ENCODE measurements around the gene TNS3.

The TNS3 gene

DNA sequence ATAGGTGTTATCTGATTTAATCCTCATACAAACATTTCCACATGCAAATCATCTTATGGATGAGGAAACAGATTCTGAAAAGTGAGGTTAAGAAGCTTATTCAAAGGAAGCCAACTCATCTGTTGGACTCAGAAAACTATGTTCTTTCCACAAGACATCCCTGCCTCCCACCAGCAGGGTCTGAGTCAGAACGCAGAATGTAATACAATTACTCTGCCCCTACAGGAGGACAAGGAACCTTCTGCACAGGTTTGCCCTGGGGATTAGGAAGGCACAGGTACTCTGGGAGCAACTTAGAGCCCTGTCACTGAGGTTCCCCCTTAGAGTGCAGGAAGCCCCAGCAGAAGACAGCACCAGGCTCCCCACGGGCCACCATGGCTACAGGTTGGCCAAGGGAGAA is 255.7 kb downstream of the TNS3 start:
- H3K36me3 ChIP-seq (ENCODE audit: control insufficient read depth, insufficient read depth, low read length): peaks cover 11% of the 10 kb centered on the region
- no peak overlapping the region for H3K9ac ChIP-seq (ENCODE audit: low read length)
- H3K27me3 ChIP-seq (ENCODE audit: control insufficient read depth, insufficient read depth, low read length): no peaks in the 10 kb centered on the region
- H3K9me3 ChIP-seq (ENCODE audit: control insufficient read depth, low read length): no peaks in the 10 kb centered on the region
- H3K4me1 ChIP-seq (ENCODE audit: control insufficient read depth, insufficient read depth, low read length): peaks cover 54% of the 10 kb centered on the region
- no peak overlapping the region for H3K4me3 ChIP-seq (ENCODE audit: low read length)

DNA sequence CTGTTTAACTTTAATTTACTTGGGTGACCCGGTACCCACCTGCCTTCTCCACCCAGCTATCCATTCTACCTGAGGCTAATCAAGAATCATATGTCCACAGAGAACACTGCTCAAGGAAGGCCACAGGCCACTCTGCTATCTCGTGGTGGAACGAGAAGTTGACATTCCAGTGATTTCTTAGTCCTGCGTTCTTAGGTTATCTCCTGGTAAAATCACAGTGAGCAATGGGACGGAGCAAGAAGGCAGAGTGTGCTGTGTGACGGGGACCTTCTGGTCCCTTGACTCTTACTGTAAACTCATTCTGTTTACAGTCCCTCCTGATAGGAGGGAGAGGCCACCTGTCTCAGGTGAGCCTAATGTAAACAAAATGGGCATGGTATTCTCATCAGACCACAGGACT is 256.6 kb downstream of the TNS3 start:
- Histone ChIP-seq H3K9ac (ENCODE audit: low read length) (no peak overlapping the region), H3K27me3 (ENCODE audit: control insufficient read depth, insufficient read depth, low read length) (no peaks in the 10 kb centered on the region), H3K9me3 (ENCODE audit: control insufficient read depth, low read length) (no peaks in the 10 kb centered on the region)

DNA sequence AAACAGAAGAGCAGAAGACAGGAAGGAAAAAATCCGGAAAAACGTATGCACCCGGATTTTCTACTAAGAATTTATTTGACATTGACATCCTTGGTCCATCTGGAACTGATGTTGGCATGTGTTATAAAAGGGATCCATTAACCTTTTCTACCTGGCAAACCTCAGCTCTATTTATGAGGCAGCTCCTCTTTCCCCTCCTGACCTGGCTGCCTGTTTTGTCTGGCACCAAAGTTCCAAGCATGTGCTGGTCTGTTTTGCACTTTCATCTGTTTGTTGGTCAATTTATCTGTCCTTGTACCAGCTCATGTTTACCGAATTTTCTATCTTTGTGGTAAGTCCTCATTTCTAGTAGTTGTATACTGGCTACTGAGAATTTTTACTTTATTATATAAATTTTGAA is 258.0 kb downstream of the TNS3 start:
- Histone ChIP-seq H3K4me1 (ENCODE audit: control insufficient read depth, insufficient read depth, low read length) (peaks cover 42% of the 10 kb centered on the region), H3K9me3 (ENCODE audit: control insufficient read depth, low read length) (no peaks in the 10 kb centered on the region), H3K27me3 (ENCODE audit: control insufficient read depth, insufficient read depth, low read length) (no peaks in the 10 kb centered on the region), H3K9ac (ENCODE audit: low read length) (no peak overlapping the region), H3K4me3 (ENCODE audit: low read length) (no peak overlapping the region), H3K36me3 (ENCODE audit: control insufficient read depth, insufficient read depth, low read length) (peaks cover 12% of the 10 kb centered on the region)

More for the DNA sequence above, 256.6 kb downstream of the TNS3 start:
- Histone ChIP-seq H3K4me1 (ENCODE audit: control insufficient read depth, insufficient read depth, low read length) (peaks cover 54% of the 10 kb centered on the region), H3K4me3 (ENCODE audit: low read length) (no peak overlapping the region), H3K36me3 (ENCODE audit: control insufficient read depth, insufficient read depth, low read length) (peaks cover 20% of the 10 kb centered on the region)

DNA sequence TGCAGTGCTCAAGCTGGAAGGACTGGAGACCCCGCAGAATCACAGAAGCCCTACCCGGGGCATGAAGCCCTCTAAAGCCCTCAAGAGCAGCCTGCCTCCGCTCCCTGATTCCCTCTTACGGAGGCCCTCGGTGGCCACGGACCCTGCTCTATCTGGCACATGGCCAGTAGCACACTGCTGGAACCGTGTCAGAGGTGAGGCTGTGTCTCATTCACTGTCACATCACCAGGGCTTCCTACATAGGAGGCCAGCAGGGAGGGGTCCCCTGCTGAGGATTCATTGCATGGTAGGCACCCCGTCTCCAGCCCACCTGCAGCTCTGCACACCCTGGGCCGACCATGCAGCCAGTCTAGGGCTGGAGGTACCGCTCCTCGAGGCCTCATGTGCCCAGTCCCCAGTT is 259.2 kb downstream of the TNS3 start:
- Histone ChIP-seq H3K27me3 (ENCODE audit: control insufficient read depth, insufficient read depth, low read length) (no peaks in the 10 kb centered on the region), H3K36me3 (ENCODE audit: control insufficient read depth, insufficient read depth, low read length) (peaks cover 12% of the 10 kb centered on the region), H3K9me3 (ENCODE audit: control insufficient read depth, low read length) (no peaks in the 10 kb centered on the region), H3K4me3 (ENCODE audit: low read length) (no peak overlapping the region), H3K9ac (ENCODE audit: low read length) (no peak overlapping the region), H3K4me1 (ENCODE audit: control insufficient read depth, insufficient read depth, low read length) (peaks cover 31% of the 10 kb centered on the region)

DNA sequence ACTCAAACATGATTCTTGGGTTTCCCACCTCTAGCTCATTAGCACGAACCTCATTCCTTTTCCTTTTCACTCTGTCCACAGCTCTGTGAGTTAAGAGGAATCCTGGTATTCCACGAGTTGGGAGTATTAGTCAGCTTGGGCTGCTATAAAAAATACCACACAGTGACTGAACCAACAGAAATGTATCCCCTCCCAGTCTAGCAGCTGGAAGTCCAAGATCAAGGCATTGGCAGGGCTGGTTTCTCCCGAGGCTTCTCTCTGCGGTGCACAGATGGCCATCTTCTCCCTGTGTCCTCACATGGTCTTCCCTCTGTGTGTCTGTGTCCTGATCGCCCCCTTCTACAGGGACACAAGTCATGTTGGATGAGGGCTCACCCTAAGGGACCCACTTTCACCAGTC is 261.6 kb downstream of the TNS3 start:
- no peak overlapping the region for H3K9ac ChIP-seq (ENCODE audit: low read length)
- H3K4me1 ChIP-seq (ENCODE audit: control insufficient read depth, insufficient read depth, low read length): peaks cover 6% of the 10 kb centered on the region
- H3K9me3 ChIP-seq (ENCODE audit: control insufficient read depth, low read length): no peaks in the 10 kb centered on the region
- H3K36me3 ChIP-seq (ENCODE audit: control insufficient read depth, insufficient read depth, low read length): peaks cover 12% of the 10 kb centered on the region
- no peak overlapping the region for H3K4me3 ChIP-seq (ENCODE audit: low read length)
- H3K27me3 ChIP-seq (ENCODE audit: control insufficient read depth, insufficient read depth, low read length): no peaks in the 10 kb centered on the region

DNA sequence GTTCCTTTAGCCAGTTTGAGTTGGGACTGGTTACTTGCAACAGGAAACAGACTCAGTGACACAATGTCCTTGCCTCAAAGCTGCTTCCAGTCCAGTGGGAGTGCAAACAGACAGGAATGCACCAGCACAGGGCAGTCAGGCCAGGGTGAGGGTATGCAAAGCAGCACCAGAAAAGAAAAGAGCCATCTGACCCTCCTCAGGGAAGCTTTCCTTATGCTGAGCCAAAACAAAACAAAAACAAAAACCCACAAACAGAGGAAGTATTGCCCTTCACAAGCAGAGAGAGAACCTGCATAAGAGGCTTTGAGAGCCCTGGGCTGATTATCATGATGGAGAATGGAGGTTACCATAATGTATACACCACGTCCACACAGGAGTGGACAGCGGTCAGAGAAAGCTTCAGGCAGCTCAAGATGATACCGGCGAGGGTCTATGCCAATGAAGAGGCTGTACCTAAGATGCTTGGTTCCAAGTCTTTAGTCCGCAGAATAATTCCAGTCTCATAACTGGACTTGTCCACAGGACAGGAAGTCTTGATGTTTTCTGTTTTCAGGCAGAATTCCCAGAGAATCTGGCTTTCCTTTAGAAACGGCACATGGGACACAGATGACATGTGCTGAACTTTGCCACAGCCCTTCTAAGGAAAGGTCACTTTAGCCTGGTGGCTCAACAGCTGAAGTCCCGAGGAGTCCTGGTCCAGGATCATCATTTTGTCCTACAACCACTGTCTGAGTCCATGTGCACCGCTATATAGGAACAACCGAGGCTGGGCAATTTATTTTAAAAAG is 263.3 kb downstream of the TNS3 start:
- no peak overlapping the region for H3K4me3 ChIP-seq (ENCODE audit: low read length)
- no peaks in the 10 kb centered on the region for H3K9me3 ChIP-seq (ENCODE audit: control insufficient read depth, low read length)
- H3K27me3 ChIP-seq (ENCODE audit: control insufficient read depth, insufficient read depth, low read length): no peaks in the 10 kb centered on the region
- no peak overlapping the region for H3K9ac ChIP-seq (ENCODE audit: low read length)
- H3K36me3 ChIP-seq (ENCODE audit: control insufficient read depth, insufficient read depth, low read length): peaks cover 12% of the 10 kb centered on the region
- peaks cover 10% of the 10 kb centered on the region for H3K4me1 ChIP-seq (ENCODE audit: control insufficient read depth, insufficient read depth, low read length)

DNA sequence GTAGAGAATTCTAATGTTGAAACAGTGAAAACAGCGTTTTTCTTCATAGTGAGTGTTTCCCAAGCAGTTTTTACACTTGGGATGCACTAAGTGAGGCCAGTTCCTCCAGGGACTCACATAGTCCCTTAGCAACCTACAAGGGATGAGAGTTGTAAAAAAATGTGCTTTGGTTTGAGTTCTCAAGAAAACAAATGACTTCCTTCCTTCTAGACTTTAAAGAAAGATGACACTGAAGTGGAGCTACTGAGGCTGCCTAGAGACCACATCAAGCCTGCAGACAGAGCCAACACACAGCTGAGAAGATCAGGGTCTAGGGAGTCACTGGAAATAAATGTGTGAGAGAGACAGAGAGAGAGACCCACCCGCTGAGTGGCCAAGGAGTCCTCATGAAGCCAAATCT is 264.4 kb downstream of the TNS3 start:
- Histone ChIP-seq H3K9ac (ENCODE audit: low read length) (no peak overlapping the region), H3K4me3 (ENCODE audit: low read length) (no peak overlapping the region), H3K36me3 (ENCODE audit: control insufficient read depth, insufficient read depth, low read length) (peaks cover 12% of the 10 kb centered on the region), H3K4me1 (ENCODE audit: control insufficient read depth, insufficient read depth, low read length) (peaks cover 10% of the 10 kb centered on the region), H3K9me3 (ENCODE audit: control insufficient read depth, low read length) (no peaks in the 10 kb centered on the region), H3K27me3 (ENCODE audit: control insufficient read depth, insufficient read depth, low read length) (no peaks in the 10 kb centered on the region)

DNA sequence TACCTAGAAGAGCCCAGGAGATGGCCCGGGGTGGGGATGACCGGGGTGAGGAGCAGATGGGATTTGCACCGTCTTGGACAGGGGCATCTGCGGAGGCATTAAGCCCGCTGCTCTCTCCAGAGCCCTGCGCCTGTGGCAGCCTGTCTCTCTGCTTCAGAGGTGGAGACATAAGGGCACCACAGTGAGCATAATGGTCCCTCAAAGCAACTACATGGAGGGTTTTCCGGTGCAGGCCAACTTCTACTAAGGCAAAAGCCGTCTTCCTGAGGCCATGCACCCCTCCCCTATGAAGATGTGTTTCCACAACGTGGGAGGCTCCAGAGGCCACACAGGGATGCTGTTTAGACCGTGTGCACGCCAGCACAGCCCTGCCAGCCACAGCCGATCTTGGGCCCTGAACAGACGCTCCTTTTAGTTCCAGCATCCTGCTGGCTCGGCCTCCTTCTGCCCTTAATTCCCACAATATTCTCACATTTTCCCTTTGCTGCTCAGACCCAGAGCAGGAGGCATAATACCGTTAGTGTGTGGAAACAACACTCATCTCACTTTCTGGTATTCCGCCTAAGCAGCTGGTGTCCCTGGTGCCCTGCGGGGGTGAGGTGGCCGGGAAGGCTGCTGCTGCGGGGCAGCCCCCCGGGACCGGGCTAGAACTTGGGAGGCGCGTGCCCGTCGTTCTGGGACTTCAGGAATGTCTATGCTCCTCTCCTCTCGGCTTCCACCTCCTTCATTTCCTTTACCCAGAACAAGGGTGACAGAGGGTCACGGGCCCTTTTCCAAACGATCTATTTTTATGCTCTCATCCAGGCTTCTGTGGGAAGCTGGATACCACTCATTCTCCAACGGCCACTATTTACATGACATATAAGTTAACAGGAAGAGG is 266.9 kb downstream of the TNS3 start:
- Histone ChIP-seq H3K27me3 (ENCODE audit: control insufficient read depth, insufficient read depth, low read length) (no peaks in the 10 kb centered on the region), H3K4me1 (ENCODE audit: control insufficient read depth, insufficient read depth, low read length) (peaks cover 10% of the 10 kb centered on the region), H3K9me3 (ENCODE audit: control insufficient read depth, low read length) (no peaks in the 10 kb centered on the region), H3K4me3 (ENCODE audit: low read length) (no peak overlapping the region), H3K9ac (ENCODE audit: low read length) (no peak overlapping the region), H3K36me3 (ENCODE audit: control insufficient read depth, insufficient read depth, low read length) (no peaks in the 10 kb centered on the region)

DNA sequence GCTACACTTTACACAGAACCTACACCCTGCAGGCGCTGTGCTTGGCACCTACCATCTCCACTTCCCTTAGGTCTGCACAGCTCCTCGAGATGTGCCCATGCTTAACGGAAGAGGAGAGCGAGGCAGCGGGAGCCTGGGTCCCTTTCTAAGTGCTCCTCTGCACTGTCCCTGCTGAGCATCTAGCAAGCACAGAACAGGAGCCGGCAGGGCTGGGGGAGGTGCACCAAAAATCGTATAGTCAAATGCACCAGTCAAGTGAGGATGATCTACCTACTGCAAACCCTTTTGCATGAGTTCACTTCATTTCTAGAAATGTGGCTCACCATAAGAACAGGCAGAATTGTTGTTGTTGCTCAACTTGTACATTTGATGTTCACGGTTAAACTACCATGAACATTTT is 267.7 kb downstream of the TNS3 start:
- peaks cover 10% of the 10 kb centered on the region for H3K4me1 ChIP-seq (ENCODE audit: control insufficient read depth, insufficient read depth, low read length)
- no peaks in the 10 kb centered on the region for H3K27me3 ChIP-seq (ENCODE audit: control insufficient read depth, insufficient read depth, low read length)
- H3K9me3 ChIP-seq (ENCODE audit: control insufficient read depth, low read length): no peaks in the 10 kb centered on the region
- H3K4me3 ChIP-seq (ENCODE audit: low read length): no peak overlapping the region
- no peak overlapping the region for H3K9ac ChIP-seq (ENCODE audit: low read length)
- H3K36me3 ChIP-seq (ENCODE audit: control insufficient read depth, insufficient read depth, low read length): no peaks in the 10 kb centered on the region

DNA sequence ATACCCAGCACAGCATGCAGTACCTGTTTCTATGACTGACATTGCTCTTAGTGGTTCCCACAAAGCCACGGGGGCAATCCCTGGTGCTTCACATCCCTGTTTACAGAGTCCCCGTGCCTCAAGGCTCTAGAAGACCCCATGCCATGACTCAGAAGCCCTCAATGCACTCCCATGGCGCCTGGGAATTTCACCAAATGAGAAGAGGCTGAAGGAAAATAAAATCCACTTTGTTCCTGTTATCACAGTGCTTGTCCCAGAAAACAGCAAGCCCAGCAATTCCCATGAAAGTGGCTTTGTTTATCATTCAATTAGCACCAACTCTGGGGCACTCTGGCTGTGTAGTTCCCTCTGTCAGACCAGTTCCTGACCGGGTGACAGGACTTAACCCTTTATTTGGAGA is 268.3 kb downstream of the TNS3 start:
- H3K4me3 ChIP-seq (ENCODE audit: low read length): no peak overlapping the region
- no peak overlapping the region for H3K9ac ChIP-seq (ENCODE audit: low read length)
- H3K27me3 ChIP-seq (ENCODE audit: control insufficient read depth, insufficient read depth, low read length): no peaks in the 10 kb centered on the region
- peaks cover 10% of the 10 kb centered on the region for H3K4me1 ChIP-seq (ENCODE audit: control insufficient read depth, insufficient read depth, low read length)
- H3K36me3 ChIP-seq (ENCODE audit: control insufficient read depth, insufficient read depth, low read length): peaks cover 4% of the 10 kb centered on the region
- H3K9me3 ChIP-seq (ENCODE audit: control insufficient read depth, low read length): no peaks in the 10 kb centered on the region

DNA sequence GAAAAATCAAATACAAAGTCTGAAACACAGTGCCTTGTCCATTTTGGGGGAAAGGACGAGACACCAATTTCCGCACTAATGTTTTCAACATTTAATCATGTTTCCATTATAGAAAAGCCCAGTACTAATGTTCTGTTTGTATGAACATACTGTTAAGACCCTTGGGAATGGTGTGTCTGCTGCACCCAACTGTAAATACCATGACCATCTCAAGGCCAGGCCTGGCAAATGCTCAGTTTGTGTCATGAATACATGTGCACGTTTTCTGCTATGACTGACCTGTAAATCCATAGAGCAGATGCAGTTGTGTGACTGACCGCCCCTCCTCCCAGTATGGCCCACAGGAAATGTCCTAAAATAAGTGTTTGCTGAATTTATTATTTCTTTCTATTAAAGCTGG is 270.0 kb downstream of the TNS3 start:
- Histone ChIP-seq H3K4me3 (ENCODE audit: low read length) (no peak overlapping the region), H3K9ac (ENCODE audit: low read length) (no peak overlapping the region), H3K27me3 (ENCODE audit: control insufficient read depth, insufficient read depth, low read length) (no peaks in the 10 kb centered on the region), H3K4me1 (ENCODE audit: control insufficient read depth, insufficient read depth, low read length) (peaks cover 10% of the 10 kb centered on the region), H3K36me3 (ENCODE audit: control insufficient read depth, insufficient read depth, low read length) (peaks cover 4% of the 10 kb centered on the region), H3K9me3 (ENCODE audit: control insufficient read depth, low read length) (no peaks in the 10 kb centered on the region)

DNA sequence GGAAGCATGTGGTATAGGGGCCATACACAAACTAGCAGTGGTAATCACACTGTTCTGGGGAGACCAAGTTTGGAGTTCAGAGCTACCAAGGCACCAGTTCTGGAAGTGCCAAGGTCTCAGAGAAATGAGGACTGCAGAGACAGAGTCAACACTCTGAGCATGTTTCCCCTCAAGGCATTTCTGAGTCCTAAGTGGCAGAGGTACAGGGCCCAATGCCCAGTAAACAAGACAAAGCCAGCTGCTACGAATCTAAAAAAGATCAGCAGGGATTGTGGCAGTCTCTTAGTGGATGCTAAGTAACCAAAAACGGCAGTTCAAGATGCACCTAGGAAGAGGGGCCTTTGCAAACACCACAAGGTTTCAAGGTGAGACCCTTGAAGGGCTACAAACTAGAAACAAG is 271.9 kb downstream of the TNS3 start:
- Histone ChIP-seq H3K4me1 (ENCODE audit: control insufficient read depth, insufficient read depth, low read length) (peaks cover 9% of the 10 kb centered on the region), H3K36me3 (ENCODE audit: control insufficient read depth, insufficient read depth, low read length) (peaks cover 7% of the 10 kb centered on the region), H3K9ac (ENCODE audit: low read length) (no peak overlapping the region)

More for the DNA sequence above, 271.9 kb downstream of the TNS3 start:
- H3K4me3 ChIP-seq (ENCODE audit: low read length): no peak overlapping the region
- no peaks in the 10 kb centered on the region for H3K9me3 ChIP-seq (ENCODE audit: control insufficient read depth, low read length)
- no peaks in the 10 kb centered on the region for H3K27me3 ChIP-seq (ENCODE audit: control insufficient read depth, insufficient read depth, low read length)
